Measurements from ENCODE around the gene DOP1B. TPM values are rescaled to one million over a fixed set of nuclear protein-coding genes. Genes with fewer than 3 reads are reported as not detected.
A peak's percentile ranks its signal among the peaks of the same experiment; 100 is the strongest.
"Not testable (repeated sequence)": the region's sequence is repeated elsewhere in the genome, so short reads cannot be mapped to it uniquely, and the experiment has no call there.

DOP1B gene
- total RNA-seq, 1 experiment from 2014 or later = 8.1 TPM

DNA sequence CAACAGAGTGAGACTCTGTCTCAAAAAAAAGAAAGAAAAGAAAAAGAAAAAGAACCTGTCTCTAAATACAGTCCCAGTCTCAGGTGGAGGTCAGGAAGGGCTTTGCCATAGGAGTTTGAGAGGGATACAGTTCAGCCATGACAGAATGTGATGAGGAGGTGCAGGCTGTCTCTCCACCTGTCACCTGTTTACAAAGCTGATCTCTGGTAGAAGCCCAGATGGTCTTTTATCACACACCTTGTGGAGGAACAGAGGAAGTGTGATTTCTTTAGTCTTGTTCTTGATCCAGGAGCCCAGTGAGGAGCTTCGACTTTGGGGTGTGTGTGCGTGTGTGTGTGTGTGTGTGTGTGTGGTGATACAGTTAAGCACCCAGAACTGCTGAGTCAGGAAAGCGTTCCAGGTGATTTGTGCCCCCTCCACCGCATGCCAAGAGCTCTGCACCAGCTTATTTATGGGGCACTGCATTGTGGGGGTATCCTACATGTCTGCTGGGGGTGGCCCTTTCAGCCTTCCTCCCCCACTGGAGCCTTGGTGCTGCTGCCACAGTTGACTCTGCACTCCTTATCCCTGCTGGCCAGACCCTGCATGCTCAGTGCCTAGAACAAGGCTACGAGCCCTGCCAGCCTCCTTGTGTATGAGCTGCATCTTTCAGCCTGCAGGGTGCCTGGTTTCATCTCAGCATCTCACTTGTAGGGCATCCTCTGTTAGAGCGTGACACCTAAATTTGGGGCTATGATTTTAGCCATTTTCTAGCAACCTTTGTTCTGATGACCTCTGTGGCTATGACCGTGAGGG lies 19.3 kb downstream of the DOP1B start:
- DNase-seq (ENCODE audit: low read depth) = no peak

DNA sequence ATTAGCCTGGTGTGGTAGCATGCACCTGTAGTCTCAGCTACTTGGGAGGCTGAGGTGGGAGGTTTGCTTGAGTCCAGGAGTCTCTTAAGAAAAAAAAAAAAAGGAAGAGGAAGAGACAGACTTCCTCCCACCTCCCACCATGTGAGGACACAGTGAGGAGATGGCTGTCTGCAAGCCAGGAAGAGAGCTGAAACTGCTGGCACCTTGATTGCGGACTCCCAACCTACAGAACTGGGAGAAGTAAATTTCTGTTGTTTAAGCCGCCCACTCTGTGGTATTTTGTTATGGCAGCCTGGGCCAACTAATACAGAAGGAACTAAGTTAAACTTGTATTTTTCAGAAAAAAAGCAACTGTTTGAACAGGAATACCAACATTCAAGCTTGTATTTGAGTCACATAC lies 21.7 kb downstream of the DOP1B start:
- no peak for DNase-seq (ENCODE audit: low read depth)

DNA sequence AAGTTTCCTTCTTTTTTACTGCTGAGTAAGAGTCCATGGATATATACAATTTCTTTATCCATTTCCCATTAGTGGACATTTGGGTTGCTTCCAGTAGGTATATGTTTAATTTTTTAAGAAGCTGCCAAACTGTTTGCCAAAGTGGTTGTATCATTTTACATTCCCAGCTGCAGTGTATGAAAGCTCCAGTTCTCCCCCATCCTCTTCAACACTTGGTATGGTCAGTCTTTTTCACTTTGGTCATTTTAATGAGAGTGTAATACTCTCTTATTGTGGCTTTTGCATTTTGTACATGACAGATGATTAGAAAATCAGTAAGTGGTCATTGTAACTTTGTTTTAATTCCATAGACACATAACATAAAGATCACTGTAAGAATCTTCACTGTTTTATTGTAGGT lies 22.5 kb downstream of the DOP1B start:
- DNase-seq (ENCODE audit: low read depth) = no peak

DNA sequence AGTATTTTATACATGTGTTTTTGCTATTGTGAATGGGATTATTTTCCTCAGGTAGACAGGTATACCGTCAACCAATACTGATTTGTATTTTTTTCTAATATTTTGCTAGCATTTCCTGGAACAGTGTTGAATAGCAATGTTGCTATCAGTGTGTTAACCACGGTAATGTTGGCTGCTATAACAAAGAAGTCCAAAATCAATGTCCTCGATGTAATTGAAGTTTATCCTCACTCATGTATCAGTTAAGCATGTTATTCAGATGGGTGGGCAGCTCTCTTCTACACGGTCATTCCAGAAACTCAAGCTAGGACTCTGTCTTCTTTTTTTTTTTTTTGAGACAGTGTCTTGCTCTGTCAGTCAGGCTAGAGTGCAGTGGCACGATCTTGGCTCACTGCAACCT lies 24.3 kb downstream of the DOP1B start:
- DNase-seq (ENCODE audit: low read depth) = no peak

DNA sequence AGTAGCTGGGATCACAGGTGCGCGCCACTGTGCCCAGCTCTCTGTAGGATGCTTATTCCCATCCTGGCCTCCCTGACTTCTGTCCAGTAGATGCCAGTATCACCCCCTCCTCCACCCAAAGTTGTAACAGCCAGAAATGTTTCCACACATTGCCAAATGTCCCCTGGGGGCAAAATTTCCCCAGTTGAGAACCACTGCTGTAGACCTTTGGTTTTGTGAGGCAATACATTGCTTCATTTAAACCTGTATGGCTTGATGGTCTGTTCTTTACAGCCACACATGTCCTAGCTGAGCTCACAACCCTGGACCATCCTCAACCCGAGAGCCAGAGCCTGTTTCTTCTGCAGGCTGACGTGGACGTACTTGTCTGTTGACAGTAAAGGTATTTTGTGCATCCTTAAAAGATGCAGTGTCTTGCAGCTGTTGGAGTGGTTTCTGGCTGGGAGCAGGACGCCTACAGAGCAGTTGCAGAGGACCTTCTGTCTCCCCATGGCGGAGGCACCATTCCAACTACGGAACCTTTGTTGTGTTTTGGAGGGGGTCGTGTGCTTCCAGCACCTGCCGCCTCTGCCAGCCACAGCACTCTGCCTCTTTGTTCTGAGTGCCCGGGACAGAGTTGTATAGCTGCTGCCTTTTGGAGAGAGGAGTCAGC lies 26.6 kb downstream of the DOP1B start:
- peak; percentile 51 for DNase-seq (ENCODE audit: low read depth)

DNA sequence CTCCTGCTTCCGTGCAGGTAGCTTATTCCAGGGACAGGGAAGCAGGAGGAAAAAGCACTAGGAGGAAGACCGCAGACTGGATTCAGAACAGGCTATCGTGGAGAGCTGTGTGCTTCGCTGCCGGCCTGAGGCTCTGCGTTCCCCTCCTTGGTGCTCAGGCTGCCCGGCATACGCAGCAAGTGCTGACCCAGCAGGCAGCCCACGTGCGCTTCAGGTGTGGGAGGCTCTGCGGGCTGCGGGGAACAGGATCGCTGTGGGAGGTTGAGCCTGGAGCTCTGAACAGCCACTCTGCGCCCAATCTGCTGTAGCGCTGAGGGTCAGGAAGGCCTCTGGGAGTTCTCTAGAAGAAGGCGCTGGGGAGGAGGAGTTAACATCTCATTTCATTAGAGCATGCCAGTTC lies 27.9 kb downstream of the DOP1B start:
- DNase-seq (ENCODE audit: low read depth) = no peak

DNA sequence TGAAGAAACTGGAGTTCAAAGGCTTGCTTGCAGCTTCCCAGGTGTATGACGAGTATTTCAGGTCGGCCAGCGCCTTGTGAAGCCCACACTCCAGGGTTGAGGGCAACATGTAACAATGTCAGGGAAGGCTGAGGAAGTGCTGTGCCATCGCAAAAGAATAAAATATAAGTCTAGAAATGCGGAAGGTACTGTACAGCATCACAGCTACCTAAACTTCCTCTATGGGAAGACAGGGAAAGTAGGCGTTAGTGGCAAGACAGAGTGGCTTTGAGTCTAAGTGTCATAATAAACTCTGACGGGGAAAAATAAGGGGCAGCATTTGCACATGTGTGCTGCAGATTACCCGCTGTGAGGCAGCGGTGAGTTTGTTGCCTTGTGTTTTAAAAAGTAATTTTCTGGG lies 28.9 kb downstream of the DOP1B start:
- no peak for DNase-seq (ENCODE audit: low read depth)

DNA sequence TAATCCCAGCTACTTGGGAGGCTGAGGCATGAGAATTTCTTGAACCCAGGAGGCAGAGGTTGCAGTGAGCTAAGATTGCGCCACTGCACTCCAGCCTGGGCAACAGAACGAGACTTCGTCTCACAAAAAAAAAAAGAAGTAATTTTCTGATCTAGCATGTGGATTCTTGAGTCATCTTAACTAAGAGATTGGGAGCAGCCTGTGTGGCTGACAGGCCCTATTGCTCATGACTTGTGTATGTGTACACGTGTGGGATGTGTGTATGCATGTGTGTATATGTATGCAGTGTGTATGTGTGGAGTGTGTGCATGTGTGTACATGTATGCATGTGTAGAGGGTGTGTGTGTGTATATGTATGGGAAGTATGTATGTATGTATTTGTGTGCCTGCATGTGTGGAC lies 29.5 kb downstream of the DOP1B start:
- DNase-seq (ENCODE audit: low read depth) = no peak

DNA sequence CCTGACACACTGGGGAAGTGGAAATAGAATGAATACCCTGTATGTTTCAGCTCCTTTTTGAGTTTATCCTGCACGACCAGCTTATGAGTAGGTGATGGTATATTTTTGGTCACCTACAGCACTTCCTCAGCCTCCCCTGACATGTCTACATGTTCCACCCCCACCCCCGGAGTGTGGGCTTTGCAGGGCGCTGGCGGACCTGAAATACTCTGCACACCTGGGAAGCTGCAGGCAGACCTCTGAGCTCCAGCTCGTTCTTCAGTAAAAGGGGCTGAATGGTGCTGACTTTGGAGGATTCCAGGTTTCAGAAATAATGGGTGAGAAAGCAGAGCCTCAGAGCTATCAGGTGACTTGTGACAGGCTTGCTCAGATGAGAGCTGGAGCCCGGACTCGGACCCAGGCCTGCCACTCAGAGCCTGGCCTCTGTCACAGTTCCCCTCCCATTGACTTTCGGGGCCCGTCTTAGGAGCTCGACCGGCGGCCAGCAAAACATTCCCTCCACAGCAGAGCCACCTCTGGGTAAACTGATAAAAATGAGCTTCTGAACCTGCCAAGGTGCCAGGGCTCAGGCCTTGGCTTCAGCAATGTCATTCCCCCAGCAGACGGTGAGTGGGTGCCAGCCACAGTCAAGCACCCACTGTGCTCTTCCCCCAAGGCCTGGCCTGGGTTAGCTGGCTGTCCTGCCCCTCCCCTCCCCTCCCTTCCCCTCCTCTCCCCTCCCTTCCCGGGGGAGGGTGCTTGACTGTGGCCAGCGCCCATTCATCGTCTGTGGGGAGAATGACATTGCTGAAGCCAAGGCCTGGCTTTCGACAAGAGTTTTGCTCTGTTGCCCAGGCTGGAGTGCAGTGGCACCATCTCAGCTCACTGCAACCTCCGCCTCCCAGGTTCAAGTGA lies 30.1 kb downstream of the DOP1B start:
- no peak for DNase-seq (ENCODE audit: low read depth)

DNA sequence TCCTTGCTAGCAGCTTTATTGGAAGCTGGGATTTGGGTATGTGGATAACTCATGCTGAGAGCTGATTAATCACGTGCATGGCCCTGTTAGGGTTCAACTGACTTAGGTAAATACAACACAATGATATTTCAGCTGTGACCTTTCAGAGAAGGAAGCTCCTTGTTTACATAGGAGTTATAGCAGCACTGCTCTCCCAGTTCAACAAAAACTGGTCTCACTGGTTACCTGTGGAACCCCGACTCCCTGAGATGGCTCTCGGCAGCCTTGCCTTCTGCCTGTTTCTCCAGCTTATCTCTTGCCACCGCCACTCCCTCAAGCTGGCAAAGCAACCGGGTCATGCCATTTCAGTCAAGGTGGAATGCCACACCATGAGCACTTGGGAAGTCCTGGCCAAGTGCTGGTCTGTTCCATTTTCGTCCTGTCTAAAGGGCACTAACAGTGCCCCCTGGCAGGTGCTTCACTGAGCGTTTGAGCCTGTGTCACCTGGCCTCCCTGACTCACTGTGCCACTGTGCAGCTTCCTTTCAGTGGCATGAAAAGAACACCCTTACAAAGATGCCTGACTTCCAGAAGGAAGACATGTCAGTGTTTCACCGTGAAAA lies 31.6 kb downstream of the DOP1B start:
- no peak for DNase-seq (ENCODE audit: low read depth)

DNA sequence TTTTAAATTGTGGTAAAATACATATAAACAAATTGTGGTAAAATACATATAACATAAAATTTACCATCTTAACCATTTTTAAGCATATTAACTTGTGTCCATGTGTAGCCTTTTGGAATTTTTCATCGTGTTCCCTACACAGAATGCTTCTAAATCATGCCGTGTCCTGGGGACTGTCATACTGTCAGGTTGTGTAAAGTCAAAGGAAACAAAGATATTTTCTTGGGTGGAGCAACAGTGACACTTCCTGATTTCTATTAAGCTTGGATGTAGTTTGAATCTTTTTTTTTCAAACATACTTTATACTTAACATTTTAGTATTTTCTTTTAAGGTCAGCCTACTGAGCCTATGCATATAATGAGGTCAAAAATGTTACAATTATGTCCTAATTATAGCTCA lies 32.3 kb downstream of the DOP1B start:
- no peak for DNase-seq (ENCODE audit: low read depth)

DNA sequence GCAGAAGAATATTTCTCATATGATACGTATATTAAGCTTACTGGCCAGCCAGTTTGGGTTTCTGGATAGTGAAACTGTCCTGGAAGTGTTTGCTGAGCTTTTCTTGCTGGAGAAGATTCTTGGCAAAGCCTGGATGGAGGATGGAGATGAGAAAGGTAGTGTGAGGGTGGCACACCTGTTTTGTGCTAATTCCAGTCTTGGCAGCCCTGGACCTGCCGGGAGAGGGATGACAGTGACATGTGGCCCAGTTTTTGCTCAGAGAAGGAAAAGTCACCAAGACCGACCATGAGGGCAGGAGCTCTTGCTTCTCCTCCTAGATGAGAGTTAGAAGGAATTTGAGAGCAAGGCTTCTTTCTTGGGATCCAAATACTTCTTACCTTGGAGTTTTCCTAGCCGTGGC lies 34.1 kb downstream of the DOP1B start:
- DNase-seq (ENCODE audit: low read depth) = no peak

DNA sequence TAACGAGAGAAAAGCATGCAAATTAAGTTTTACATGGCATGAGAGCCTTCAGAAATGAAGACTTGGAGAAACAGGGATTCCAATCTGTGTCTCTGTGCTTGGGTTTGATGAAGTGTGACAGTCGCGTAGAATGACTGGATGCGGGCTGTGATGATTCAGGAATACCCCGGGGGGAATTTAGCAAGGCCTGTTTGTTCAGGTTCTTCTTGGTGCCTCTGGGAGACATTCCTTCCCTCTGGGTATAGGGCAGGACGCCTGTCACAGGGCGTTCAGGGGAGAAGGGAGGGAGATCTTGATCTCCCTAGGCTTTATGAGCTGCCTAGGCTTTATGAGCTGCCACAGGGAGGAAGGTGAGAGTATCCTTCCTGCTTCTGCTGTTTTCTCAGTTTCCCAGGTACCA lies 36.6 kb downstream of the DOP1B start:
- DNase-seq (ENCODE audit: low read depth) = peak; percentile 79

DNA sequence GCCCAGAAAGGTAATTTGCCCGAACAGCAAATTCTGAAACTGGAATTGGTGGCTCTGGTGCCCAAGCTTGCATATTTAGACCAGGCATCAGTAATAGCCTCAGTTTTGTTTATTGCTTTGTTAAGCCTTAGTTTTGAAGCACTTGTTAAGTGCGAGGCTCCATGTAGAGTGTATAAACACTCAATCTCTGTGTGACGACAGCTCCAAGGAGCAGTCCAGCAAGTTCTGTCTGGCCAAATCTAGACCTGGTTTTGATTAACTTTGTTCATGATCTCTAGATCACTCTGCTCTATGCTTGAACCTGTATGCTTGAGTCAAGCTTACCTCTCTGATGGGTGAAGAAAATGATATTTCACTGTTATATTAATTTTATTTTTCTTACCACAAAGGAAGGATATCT lies 37.4 kb downstream of the DOP1B start:
- no peak for DNase-seq (ENCODE audit: low read depth)

DNA sequence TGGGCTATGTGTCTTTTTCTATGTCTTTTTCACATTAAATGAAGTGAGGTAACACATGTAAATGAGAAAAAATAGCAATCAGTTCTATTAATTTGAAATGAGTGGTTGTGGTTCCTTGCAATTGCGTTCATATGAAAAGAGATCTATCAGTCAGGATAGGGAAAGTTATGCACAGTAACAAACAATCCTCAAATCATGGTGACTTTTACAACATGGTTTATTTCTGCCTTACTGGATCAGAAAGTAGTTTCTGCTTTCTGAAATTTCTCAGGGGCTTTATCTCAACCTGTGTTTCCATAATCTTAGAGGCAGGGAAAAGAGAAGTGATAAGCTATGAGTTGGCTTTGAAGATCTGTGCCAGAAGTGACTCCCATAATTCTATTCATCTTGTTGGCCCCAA lies 39.0 kb downstream of the DOP1B start:
- DNase-seq (ENCODE audit: low read depth) = no peak

DNA sequence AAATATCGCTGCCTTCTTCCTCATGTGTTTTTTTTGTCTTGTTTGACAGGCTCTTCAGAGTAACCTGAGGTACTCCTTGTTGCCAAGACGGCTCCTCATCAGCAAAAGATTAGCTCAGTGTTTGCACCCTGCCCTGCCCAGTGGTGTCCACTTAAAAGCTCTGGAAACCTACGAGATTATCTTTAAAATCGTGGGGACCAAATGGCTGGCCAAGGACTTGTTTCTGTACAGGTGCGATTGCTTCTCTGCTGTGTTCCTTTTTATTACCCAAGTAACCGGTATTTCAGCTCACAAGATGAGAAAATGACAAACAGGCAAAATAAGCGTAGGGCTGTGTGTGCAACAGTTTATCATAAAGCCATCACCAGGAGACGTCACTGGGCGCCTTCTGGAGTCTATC lies 42.4 kb downstream of the DOP1B start:
- DNase-seq (ENCODE audit: low read depth) = no peak

DNA sequence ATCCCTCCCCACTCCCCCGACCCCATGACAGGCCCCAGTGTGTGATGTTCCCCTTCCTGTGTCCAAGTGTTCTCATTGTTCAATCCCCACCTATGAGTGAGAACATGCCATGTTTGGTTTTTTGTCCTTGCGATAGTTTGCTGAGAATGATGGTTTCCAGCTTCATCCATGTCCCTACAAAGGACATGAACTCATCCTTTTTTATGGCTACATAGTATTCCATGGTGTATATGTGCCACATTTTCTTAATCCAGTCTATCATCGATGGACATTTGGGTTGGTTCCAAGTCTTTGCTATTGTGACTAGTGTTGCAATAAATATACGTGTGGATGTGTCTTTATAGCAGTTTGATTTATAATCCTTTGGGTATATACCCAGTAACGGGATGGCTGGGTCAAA lies 43.0 kb downstream of the DOP1B start:
- not testable (repeated sequence) for DNase-seq (ENCODE audit: low read depth)

DNA sequence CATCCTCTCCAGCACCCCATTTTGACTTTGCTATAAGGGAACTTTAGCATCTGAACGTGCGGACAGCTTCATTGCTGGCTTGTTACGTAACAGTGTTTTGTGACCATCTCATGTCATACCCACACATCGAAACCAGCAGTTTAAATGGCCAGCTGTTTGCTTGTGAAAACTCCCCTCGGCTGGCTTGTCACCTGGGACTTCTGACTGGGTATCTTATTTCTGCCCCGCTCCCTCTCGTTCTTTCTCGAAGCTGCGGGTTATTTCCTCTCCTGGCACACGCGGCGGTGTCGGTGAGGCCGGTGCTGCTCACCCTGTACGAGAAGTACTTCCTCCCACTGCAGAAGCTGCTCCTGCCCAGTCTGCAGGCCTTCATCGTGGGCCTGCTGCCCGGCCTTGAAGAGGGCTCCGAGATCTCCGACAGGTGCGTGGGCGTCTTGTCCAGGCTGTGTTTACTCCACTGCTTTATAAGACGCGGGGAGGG lies 43.5 kb downstream of the DOP1B start:
- no peak for DNase-seq (ENCODE audit: low read depth)

DNA sequence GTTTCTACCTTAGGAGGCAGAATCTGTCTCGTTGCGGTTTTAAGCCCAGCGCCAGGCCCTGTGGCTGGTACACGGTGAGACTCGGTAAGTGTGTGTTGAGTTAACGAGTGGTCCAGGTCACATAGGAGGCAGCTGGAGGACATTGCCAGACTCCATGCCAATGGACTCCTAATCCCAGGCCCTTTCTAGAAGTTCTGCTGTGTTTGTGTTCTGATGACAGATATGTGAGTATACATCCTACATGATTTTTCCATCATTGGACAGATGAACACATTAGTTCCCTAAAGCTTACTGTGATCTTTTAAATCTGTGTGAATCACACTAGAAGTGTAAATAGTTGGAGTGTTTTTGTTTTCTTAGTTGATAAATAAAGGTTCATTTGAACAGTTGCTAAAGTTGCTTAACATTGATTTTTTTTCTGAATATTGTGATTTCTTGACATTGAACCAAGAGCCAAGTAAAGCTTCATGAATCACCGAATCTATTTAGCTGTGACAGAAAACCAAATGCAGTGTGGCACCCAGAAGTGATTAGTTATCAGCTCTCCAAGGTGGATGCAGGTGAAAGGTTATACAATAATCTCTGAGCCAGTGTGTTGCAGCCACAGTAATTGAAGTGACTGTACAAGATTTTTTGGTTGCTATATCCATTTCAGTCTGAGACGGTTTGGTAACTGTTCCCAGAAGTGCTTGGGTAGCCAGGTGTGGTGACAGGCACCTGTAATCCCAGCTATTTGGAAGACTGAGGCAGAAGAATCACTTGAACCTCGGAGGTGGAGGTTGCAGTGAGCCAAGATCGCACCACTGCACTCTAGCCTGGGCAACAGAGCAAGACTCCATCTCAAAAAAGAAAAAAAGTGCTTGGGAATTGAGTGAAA lies 46.3 kb downstream of the DOP1B start:
- DNase-seq (ENCODE audit: low read depth) = no peak

DNA sequence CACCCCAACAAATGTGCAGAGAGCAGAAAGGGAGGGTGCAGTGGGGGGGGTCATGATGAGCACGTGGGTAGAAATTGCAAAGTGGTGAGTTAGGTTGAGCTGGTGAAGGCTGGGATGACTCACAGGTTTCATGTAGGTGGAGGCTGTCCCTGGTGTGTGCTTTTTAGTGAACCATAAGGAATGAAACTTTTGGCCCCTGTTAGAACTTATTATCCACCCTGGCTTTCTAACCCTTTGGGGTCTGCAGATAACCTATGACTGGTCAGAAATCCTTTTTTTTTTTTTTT lies 46.9 kb downstream of the DOP1B start:
- peak; percentile 81 for DNase-seq (ENCODE audit: low read depth)

DNA sequence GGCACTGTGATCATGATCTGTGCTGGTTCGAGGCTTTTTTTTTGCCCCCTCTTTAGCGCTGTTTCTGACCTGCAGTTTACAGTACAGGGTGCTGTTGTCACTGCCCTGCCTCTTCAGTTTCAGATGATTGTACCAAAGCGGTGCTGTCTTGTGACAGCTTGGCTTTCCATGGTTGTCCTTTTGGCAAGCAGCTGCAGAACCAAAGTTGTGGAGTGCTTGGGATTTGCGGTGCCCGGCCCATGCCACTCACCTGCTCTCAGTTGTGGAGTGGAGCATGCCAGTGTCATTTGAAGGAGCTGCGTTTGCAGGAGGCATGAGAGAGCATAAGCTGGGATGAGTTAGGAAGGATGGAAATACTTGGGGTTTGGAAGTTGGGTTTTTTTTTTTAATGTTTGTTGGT lies 48.4 kb downstream of the DOP1B start:
- no peak for DNase-seq (ENCODE audit: low read depth)

All from RPMI7951 (cell line).